BE2C (cell line): ENCODE data around the gene CNOT2.

Experiments used
- DNase-seq: peaks from one replicate; pipeline ENCODE4 v3.0.0-alpha.2; 2020
- H3K27me3 ChIP-seq: fragments of 250-450 bp; sonication (Bioruptor Pico); 2 replicates; pipeline ENCODE4 v1.5.1; 2020; ENCODE audit warnings: mild to moderate bottlenecking
- H3K36me3 ChIP-seq: fragments of 250-450 bp; sonication (Bioruptor Pico); 2 replicates; pipeline ENCODE4 v1.5.1; 2020; ENCODE audit warnings: mild to moderate bottlenecking
- H3K4me1 ChIP-seq: fragments of 250-450 bp; sonication (Bioruptor Pico); 2 replicates; pipeline ENCODE4 v1.5.1; 2020
- H3K4me3 ChIP-seq: 2 replicates; pipeline ENCODE4 v1.5.1; 2011; ENCODE audit warnings: low read depth, low read length
- H3K9me3 ChIP-seq: fragments of 250-450 bp; sonication (Bioruptor Pico); 2 replicates; pipeline ENCODE4 v1.5.1; 2020
- TF ChIP-seq, protein P1 (sequence below): IDR thresholded peaks from 2 replicates; pipeline ENCODE4 v1.5.1; 2012; ENCODE audit warnings: mild to moderate bottlenecking, low read depth, low read length

CNOT2 gene

DNA sequence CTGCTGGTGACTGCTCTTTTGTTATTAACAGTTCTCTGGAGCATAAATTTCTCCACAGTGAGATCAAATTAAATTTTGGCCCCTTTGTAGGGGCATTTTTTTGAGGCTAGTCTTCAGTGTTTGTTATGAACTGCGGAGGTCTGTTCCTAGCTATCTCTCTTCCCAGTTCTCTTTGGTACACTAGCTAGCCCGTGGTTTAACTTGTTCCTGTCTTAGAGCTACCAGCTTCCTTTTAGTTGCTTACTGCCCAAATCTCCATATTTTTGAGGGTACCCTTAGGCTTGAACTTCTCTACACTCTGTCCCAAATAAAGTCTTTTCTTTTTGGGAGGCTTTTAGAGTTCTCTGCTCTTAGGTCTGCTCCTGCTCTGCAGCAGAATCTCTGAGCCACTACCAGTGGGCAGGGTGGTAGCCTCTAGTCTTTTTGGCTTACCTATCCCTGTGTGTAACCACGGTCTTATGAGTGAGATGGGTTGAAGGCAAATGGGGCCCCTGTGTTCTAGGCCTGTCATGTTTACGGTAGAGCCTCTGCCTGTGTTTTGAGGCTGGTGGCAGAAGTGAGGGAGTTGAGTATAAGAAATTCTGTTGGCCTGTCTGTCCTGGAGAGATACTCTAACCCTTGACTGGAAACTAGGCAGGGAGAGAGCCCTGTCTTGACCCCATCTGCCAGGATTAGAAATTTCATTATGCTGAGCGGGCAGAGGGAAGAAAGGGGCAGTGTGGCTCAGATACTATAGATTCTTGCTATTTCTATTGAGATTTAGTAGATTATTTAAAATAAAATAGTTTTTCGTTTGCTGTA is 21.0 kb downstream of the CNOT2 start:
- TF ChIP-seq, protein P1, sequence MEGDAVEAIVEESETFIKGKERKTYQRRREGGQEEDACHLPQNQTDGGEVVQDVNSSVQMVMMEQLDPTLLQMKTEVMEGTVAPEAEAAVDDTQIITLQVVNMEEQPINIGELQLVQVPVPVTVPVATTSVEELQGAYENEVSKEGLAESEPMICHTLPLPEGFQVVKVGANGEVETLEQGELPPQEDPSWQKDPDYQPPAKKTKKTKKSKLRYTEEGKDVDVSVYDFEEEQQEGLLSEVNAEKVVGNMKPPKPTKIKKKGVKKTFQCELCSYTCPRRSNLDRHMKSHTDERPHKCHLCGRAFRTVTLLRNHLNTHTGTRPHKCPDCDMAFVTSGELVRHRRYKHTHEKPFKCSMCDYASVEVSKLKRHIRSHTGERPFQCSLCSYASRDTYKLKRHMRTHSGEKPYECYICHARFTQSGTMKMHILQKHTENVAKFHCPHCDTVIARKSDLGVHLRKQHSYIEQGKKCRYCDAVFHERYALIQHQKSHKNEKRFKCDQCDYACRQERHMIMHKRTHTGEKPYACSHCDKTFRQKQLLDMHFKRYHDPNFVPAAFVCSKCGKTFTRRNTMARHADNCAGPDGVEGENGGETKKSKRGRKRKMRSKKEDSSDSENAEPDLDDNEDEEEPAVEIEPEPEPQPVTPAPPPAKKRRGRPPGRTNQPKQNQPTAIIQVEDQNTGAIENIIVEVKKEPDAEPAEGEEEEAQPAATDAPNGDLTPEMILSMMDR, result no peak
- H3K9me3 ChIP-seq, result no peaks in the 10 kb centered on the region
- no peaks in the 10 kb centered on the region for H3K27me3 ChIP-seq
- no peak overlapping the region for H3K4me3 ChIP-seq
- H3K36me3 ChIP-seq, result peaks cover 4% of the 10 kb centered on the region; the same call in 1 of the 2 replicates
- H3K4me1 ChIP-seq, result peaks cover 7% of the 10 kb centered on the region
- DNase-seq, result no peak

DNA sequence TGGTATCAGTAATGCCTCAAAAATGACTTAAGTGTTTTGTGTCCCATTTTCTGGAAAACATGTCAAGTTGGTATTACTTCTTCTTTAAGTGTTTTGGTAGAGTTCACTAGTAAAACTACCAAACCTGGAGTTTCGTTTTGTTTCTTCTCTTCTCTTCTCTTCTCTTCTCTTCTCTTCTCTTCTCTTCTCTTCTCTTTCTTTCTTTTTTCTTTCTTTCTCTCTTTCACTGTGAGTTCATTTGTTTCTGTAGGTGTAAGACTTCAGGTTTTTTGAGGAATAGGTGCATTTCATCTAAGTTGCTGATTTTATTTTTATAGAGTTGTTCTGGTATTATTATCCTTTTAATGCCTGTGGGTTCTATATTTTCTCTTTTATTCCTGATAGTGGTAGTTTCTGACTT is 21.9 kb downstream of the CNOT2 start:
- no peak for DNase-seq
- TF ChIP-seq, protein P1, result no peak
- no peak overlapping the region for H3K4me3 ChIP-seq
- no peaks in the 10 kb centered on the region for H3K9me3 ChIP-seq
- peaks cover 7% of the 10 kb centered on the region for H3K4me1 ChIP-seq
- peaks cover 4% of the 10 kb centered on the region; the same call in 1 of the 2 replicates for H3K36me3 ChIP-seq
- H3K27me3 ChIP-seq, result no peaks in the 10 kb centered on the region

DNA sequence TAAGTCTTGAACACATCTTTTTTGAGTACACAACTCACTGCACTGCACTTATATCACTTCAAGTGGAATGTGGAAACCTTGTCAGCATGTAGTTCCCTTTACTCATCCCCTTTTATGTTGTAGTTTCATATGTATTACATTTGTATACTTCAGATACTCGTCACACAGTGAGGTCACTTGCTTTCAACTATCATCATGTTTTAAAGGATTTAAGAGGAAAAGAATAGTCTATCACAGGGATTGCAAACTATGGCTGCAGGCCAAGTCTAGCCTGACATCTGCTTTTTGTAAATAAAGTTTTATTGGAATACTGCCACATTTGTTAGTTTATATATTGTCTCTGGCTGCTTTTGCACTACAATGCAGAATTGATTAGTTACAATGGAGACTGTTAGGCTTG is 24.3 kb downstream of the CNOT2 start:
- Histone ChIP-seq H3K4me1 (peaks cover 19% of the 10 kb centered on the region), H3K9me3 (no peaks in the 10 kb centered on the region), H3K4me3 (no peak overlapping the region), H3K36me3 (peaks cover 4% of the 10 kb centered on the region; the same call in 1 of the 2 replicates), H3K27me3 (no peaks in the 10 kb centered on the region)
- TF ChIP-seq, protein P1, result no peak
- DNase-seq, result no peak

DNA sequence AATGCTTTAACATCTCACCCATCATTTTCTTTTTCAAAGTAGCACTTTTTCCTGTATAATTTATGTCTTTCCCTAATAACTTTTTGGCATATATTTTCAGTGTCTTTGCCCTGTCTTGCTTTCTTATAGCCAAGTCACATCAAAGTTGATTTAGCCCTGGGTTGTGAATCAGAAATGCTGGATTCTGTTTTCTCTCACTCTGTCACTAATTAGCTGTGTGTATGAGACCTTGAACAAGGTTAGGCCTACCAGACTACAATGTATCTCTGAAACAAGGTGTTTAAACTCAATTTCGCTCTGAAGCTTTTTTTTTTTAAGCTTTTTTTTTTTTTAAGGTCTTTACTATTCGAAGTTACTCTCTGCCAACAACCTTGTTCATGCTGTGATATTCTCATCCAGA is 25.7 kb downstream of the CNOT2 start:
- DNase-seq, result no peak
- Histone ChIP-seq H3K27me3 (no peaks in the 10 kb centered on the region), H3K9me3 (no peaks in the 10 kb centered on the region), H3K4me3 (no peak overlapping the region), H3K36me3 (no peaks in the 10 kb centered on the region), H3K4me1 (peaks cover 19% of the 10 kb centered on the region)
- TF ChIP-seq, protein P1, result no peak

DNA sequence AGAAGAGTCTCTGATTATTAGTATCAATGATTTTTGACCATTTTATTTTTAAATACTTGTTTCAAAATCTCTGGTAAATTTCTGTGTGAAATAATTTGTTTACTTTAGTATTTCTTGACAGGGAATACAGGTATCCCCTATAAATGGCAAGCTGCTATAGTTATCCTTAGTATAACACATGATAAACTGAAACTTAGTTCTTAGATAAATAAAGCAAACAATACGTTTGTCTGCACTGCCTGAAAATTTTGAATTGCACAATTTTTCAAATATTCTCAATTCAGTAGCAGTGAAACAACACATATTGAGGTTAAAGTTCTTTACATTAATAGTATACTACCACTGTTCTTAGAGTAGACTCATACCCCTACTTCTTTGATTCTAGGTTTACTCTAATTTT is 26.9 kb downstream of the CNOT2 start:
- no peaks in the 10 kb centered on the region for H3K9me3 ChIP-seq
- no peaks in the 10 kb centered on the region for H3K36me3 ChIP-seq
- H3K27me3 ChIP-seq, result no peaks in the 10 kb centered on the region
- H3K4me1 ChIP-seq, result peaks cover 19% of the 10 kb centered on the region
- no peak overlapping the region for H3K4me3 ChIP-seq
- TF ChIP-seq, protein P1, result no peak
- DNase-seq, result no peak

DNA sequence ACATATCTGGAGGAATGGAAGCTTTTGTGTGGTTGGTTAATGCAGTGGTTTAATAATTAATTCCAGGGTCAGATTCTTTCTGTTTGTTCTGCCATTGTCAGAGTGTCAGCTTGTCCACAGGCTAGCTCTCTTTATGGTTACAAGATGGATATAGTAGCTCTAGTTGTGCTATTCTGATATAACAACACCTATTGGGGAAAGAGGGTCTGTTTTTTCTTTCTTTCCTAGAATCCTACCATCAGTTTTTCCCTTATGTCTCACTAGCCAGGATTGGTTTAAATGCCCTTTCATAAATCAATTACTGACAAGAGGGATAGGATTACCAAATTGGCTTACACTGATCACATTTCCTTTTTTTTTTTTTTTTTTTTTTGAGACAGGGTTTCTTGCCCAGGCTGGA is 27.8 kb downstream of the CNOT2 start:
- H3K36me3 ChIP-seq, result no peaks in the 10 kb centered on the region
- no peaks in the 10 kb centered on the region for H3K9me3 ChIP-seq
- TF ChIP-seq, protein P1, result no peak
- no peak for DNase-seq
- no peak overlapping the region for H3K4me3 ChIP-seq
- H3K4me1 ChIP-seq, result peaks cover 19% of the 10 kb centered on the region
- H3K27me3 ChIP-seq, result no peaks in the 10 kb centered on the region
